Activated CD4-positive, alpha-beta T cell treated with anti-CD3 and anti-CD28 coated beads, Interleukin-2, amount 50 U/mL, for 1 hour (primary cell): Measurements from ENCODE around the gene ZNF207.
"Not testable (repeated sequence)": the region's sequence is repeated elsewhere in the genome, so short reads cannot be mapped to it uniquely, and the experiment has no call there.

Experiments
- DNase-seq: peaks from one replicate; pipeline ENCODE4 v3.0.0-alpha.2; 2020

The ZNF207 gene

GRCh38 chr17:32388613-32389459 is 38.9 kb downstream of the ZNF207 start:
- DNase-seq, result no peak

- DNase-seq, result no peak
These were observed 43.9 kb downstream of the ZNF207 start for GRCh38 chr17:32393904-32394303.

- no peak for DNase-seq
These were observed 46.4 kb downstream of the ZNF207 start for GRCh38 chr17:32396343-32396742.

- no peak for DNase-seq
These were observed 49.0 kb downstream of the ZNF207 start for GRCh38 chr17:32398946-32399345.

GRCh38 chr17:32410085-32410484 is 60.1 kb downstream of the ZNF207 start:
- DNase-seq, result not testable (repeated sequence)

GRCh38 chr17:32426894-32427293 is 76.9 kb downstream of the ZNF207 start:
- DNase-seq, result no peak

GRCh38 chr17:32429598-32429997 is 79.6 kb downstream of the ZNF207 start:
- no peak for DNase-seq
